NCI-H69 (cell line): ENCODE measurements around the gene OTUB1.

Experiments used
- DNase-seq: peaks from one replicate; lab custom pipeline; 2025; lab: John Stamatoyannopoulos, UW

The OTUB1 gene

GRCh38 chr11:64005691-64006090 lies 19.5 kb downstream of the OTUB1 start:
- no peak for DNase-seq

GRCh38 chr11:64006398-64006797 lies 20.2 kb downstream of the OTUB1 start:
- peak; percentile 60 for DNase-seq

DNA sequence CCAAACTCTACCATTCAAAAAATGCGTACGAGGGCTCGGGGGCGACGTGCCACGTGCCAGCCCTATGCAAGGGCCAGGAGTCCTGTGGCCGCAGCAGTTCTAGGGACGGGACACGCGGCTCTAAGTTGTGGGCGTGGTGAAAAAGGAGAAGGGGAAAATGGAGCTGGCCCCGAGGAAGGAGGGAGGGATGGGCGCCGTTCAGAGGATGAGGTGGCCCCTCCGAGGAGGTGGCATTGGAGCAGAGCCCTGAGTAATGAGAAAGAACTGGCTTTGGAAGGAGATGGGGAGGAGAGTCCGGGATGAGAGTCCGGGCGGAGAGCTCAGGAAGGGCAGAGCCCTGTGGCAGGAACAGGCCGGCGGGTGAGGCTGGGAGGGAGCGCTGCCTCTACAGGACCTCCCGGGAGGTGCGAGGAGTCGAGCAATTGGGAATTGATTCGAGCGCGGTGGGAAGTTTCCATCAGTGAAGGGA lies 21.0 kb downstream of the OTUB1 start:
- peak; percentile 68 for DNase-seq

GRCh38 chr11:64007629-64008282 lies 21.5 kb downstream of the OTUB1 start:
- DNase-seq: peak; percentile 73

GRCh38 chr11:64008283-64008913 lies 22.2 kb downstream of the OTUB1 start:
- no peak for DNase-seq

GRCh38 chr11:64008914-64009633 lies 22.8 kb downstream of the OTUB1 start:
- DNase-seq: no peak

GRCh38 chr11:64009710-64010109 lies 23.5 kb downstream of the OTUB1 start:
- DNase-seq: no peak

GRCh38 chr11:64010783-64011182 lies 24.5 kb downstream of the OTUB1 start:
- no peak for DNase-seq

- no peak for DNase-seq
These were observed 25.1 kb downstream of the OTUB1 start for GRCh38 chr11:64011371-64011770.

GRCh38 chr11:64013141-64013896 lies 27.1 kb downstream of the OTUB1 start:
- peak; percentile 61 for DNase-seq

GRCh38 chr11:64014356-64014755 lies 28.1 kb downstream of the OTUB1 start:
- DNase-seq: no peak

DNA sequence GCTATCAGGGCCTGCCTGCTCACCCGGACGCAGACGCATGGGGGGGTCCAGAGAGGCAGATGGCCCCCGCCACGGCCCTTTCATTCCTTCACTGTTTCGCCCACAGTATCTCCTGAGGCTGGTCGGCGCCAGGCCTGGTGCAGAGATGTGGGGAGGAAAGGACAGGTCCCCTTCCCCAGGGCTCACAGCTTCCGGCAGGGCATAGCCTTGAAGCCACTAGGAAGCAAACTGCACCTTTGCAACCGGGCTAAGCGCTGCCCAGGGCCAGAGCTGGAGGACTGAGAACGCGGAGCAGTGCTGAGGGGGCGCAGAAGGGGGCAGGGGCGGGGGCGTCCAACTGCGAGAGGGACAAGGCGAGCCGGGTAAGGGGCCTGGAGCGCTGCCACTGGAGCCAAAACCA lies 29.3 kb downstream of the OTUB1 start:
- no peak for DNase-seq

DNA sequence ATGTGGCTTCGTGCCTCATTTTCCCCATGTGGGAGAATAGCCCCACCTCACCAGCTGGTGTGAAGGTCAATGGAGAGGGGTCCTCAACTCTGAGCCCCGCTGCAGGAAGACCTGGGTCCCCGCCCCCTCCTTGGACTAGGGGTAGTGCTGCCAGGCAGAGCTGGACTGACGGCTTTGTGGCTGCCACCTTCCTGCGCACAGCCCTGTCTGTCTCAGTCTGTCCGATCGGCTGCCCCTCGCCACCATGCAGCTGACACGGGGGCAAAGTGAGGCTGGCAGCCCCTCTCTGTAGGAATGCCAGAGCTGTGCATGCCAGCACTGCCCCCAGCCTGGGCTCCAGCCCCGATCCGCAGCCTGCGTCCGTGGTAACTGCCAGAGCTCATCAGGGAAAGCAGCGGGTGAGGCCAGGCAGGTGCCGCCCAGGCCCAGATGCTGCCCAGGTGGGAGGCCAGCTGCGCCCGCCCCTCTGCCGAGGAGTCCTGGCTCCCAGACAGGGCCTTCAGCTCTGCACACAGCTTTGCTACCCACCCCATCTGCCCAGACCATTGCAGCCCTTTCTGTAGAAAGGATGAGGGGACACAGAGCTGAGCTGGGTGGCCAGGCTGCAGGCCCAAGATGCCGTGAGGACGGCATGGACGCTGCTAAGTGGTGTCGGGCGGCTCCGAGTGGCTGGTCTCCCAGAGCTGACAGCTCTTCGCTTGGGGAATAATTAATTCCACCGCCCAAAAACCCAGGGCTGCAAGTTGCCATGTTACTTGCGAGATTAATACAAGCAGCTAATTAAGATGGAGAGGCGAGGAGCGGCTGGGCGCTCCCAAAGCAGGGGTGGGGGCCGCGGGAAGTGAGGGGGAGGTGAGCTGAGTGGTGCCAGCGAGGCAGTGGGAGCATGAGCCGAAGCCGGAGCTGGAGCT lies 30.0 kb downstream of the OTUB1 start:
- DNase-seq: peak; percentile 94

DNA sequence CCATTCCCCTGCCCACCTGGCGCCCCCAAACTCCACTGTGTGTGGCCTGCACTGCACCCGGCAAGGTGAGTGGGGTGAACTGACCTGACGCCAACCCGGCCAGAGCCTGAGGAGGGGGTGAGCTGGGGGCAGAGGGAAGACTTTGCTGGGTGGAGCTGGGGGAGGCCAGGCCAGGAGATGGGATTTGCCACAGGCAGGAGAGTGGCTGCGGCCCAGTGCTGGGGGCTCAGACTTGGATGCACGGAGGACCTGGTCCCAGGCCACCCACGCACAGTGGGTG lies 31.6 kb downstream of the OTUB1 start:
- DNase-seq: no peak

DNA sequence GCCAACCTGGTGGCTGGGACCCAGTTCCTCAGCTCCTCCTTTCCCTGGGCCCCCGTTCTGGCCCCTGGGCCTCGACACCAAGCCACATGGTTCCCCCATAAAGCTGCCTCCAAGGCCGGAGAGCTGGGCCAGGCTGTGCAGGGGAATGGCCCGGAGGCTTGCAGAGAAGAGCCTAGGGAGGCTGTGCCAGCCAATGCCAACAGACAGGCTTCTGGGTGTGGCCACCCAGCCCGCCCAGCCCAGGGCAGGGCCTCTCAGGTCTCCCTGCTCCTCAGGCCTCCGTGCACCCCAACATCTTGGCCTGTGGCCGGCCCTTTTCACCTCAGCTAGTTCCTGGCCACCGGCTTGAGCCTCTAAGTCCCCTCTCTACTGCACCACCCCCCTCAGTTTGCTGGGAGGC lies 32.1 kb downstream of the OTUB1 start:
- DNase-seq: peak; percentile 60

- no peak for DNase-seq
These were observed 33.1 kb downstream of the OTUB1 start for GRCh38 chr11:64019106-64020037.

GRCh38 chr11:64020976-64021756 lies 34.9 kb downstream of the OTUB1 start:
- peak; percentile 92 for DNase-seq

- DNase-seq: peak; percentile 80
These were observed 35.5 kb downstream of the OTUB1 start for GRCh38 chr11:64021757-64022093.

DNA sequence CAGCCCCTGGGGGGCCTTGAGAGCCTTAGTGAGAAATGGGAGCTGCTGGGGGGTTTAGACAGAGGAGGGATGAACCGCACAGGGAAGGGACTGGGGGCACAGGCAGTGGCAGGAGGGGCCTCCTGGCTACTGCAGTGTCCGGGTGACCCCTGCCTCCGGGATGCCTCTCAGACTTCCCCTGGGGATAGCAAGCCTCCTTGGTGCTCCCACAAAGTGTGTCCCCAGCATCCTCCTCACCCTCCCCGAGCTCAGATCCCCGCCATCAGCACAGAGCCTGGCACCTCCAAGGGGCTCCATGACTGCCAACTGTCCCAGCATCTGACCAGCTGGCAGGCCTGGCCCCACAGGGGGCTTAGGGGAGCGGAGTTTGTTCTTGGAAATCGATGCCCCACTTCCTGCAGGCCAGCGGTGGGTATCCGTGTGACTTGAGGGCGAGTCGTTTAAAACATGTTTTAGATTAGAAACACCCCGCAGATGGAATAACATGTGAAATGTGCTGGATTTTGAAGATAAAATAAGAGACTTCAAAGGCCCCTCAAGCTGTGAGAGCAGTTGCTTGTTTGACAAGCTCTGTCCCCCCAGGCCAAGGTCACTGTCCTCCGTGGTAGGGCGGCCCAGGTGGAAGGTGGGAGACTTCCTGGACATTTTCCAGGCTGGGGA lies 36.0 kb downstream of the OTUB1 start:
- peak; percentile 40 for DNase-seq
